HG02678 (cell line): ENCODE data around the gene TMEM60.
"Not testable (repeated sequence)": the region's sequence is repeated elsewhere in the genome, so short reads cannot be mapped to it uniquely, and the experiment has no call there.

ENCODE experiments used
- ATAC-seq: cut with Tn5 transposase; IDR thresholded peaks from one replicate; pipeline ENCODE4 v1.9.1; 2021; ENCODE audit warnings: mild to moderate bottlenecking, moderate library complexity; ENCODE audit not compliant: unreplicated experiment

The TMEM60 gene

GRCh38 chr7:77812290-77812685 is 14.1 kb upstream of the TMEM60 start:
- ATAC-seq: no peak

- ATAC-seq: no peak
These were observed 13.5 kb upstream of the TMEM60 start for GRCh38 chr7:77811516-77812289.

- ATAC-seq: no peak
These were observed 10.3 kb upstream of the TMEM60 start for GRCh38 chr7:77808517-77808916.

- no peak for ATAC-seq
These were observed 8.2 kb upstream of the TMEM60 start for GRCh38 chr7:77806425-77806824.

- ATAC-seq: no peak
These were observed 4.5 kb upstream of the TMEM60 start for GRCh38 chr7:77802557-77803405.

GRCh38 chr7:77800730-77801129 is 2.5 kb upstream of the TMEM60 start:
- ATAC-seq: no peak

- ATAC-seq: no peak
These were observed 1.9 kb upstream of the TMEM60 start for GRCh38 chr7:77800158-77800557.

- no peak for ATAC-seq
These were observed 1.1 kb upstream of the TMEM60 start for GRCh38 chr7:77799078-77799964.

GRCh38 chr7:77797734-77798393 is 370 bp downstream of the TMEM60 start:
- ATAC-seq: peak; percentile 28

- ATAC-seq: no peak
These were observed 1.3 kb downstream of the TMEM60 start for GRCh38 chr7:77796960-77797359.

- no peak for ATAC-seq
These were observed 2.1 kb downstream of the TMEM60 start for GRCh38 chr7:77796109-77796508.

GRCh38 chr7:77794000-77794399 is 4.2 kb downstream of the TMEM60 start:
- ATAC-seq: no peak

- ATAC-seq: no peak
These were observed 6.3 kb downstream of the TMEM60 start for GRCh38 chr7:77791956-77792355.

- ATAC-seq: no peak
These were observed 6.9 kb downstream of the TMEM60 start for GRCh38 chr7:77791336-77791735.

- peak; percentile 37 for ATAC-seq
These were observed 9.8 kb downstream of the TMEM60 start for GRCh38 chr7:77788327-77788902.

- ATAC-seq: no peak
These were observed 11.5 kb downstream of the TMEM60 start for GRCh38 chr7:77786741-77787140.

- ATAC-seq: no peak
These were observed 12.2 kb downstream of the TMEM60 start for GRCh38 chr7:77786018-77786417.

- not testable (repeated sequence) for ATAC-seq
These were observed 13.8 kb downstream of the TMEM60 start for GRCh38 chr7:77784426-77784825.

GRCh38 chr7:77783545-77783944 is 14.7 kb downstream of the TMEM60 start:
- ATAC-seq: no peak

- ATAC-seq: no peak
These were observed 15.1 kb downstream of the TMEM60 start for GRCh38 chr7:77783111-77783510.
